GM11168 (cell line): ENCODE results near the gene RIMS4.

Experiments used
- in situ Hi-C: fragments of 300-500 bp; cut with MboI; formaldehyde crosslinking; loops from one replicate; pipeline ENCODE4 v1.12.0; 2022; ENCODE audit warnings: low sequenced_read_pairs; ENCODE audit not compliant: unreplicated experiment

The RIMS4 gene

GRCh38 chr20:44810391-44811149 lies at the start of gene RIMS4:
Gene RIMS4 (minus strand): TSS chr20:44810546. CDS start chr20:44810271, 275 bp downstream.
- in situ Hi-C loops: no loop called here

GRCh38 chr20:44858606-44859360 lies 48.4 kb upstream of the RIMS4 start:
- in situ Hi-C loops: no loop called here

GRCh38 chr20:44856856-44857448 lies 46.6 kb upstream of the RIMS4 start:
- in situ Hi-C loops: no loop called here

- in situ Hi-C loops: no loop called here
These were observed 46.1 kb upstream of the RIMS4 start for GRCh38 chr20:44856442-44856841.

- in situ Hi-C loops: no loop called here
These were observed 41.2 kb upstream of the RIMS4 start for GRCh38 chr20:44851545-44851944.

GRCh38 chr20:44850837-44851236 lies 40.5 kb upstream of the RIMS4 start:
- in situ Hi-C loops: no loop called here

GRCh38 chr20:44850272-44850671 lies 39.9 kb upstream of the RIMS4 start:
- in situ Hi-C loops: no loop called here

- in situ Hi-C loops: no loop called here
These were observed 39.4 kb upstream of the RIMS4 start for GRCh38 chr20:44849703-44850102.

- in situ Hi-C loops: no loop called here
These were observed 38.1 kb upstream of the RIMS4 start for GRCh38 chr20:44848254-44849015.

GRCh38 chr20:44843876-44844275 lies 33.5 kb upstream of the RIMS4 start:
- in situ Hi-C loops: no loop called here

- in situ Hi-C loops: no loop called here
These were observed 31.6 kb upstream of the RIMS4 start for GRCh38 chr20:44841955-44842354.

GRCh38 chr20:44840826-44841225 lies 30.5 kb upstream of the RIMS4 start:
- in situ Hi-C loops: no loop called here

GRCh38 chr20:44839481-44839880 lies 29.1 kb upstream of the RIMS4 start:
- in situ Hi-C loops: no loop called here

- in situ Hi-C loops: no loop called here
These were observed 28.2 kb upstream of the RIMS4 start for GRCh38 chr20:44838521-44838920.

GRCh38 chr20:44837946-44838345 lies 27.6 kb upstream of the RIMS4 start:
- in situ Hi-C loops: no loop called here

GRCh38 chr20:44836601-44837120 lies 26.3 kb upstream of the RIMS4 start:
- in situ Hi-C loops: no loop called here

- in situ Hi-C loops: no loop called here
These were observed 25.4 kb upstream of the RIMS4 start for GRCh38 chr20:44835661-44836221.

- in situ Hi-C loops: no loop called here
These were observed 24.8 kb upstream of the RIMS4 start for GRCh38 chr20:44835116-44835515.

- in situ Hi-C loops: no loop called here
These were observed 24.3 kb upstream of the RIMS4 start for GRCh38 chr20:44834693-44835092.

GRCh38 chr20:44833437-44833836 lies 23.1 kb upstream of the RIMS4 start:
- in situ Hi-C loops: no loop called here
